Neural crest cell (in vitro differentiated cells): Measurements from ENCODE around the gene PTPRCAP. TPM values are rescaled to one million over a fixed set of nuclear protein-coding genes. Genes with fewer than 3 reads are reported as not detected.
"Not testable (repeated sequence)": the region's sequence is repeated elsewhere in the genome, so short reads cannot be mapped to it uniquely, and the experiment has no call there.

ENCODE experiments used
- DNase-seq: peaks from one replicate; pipeline ENCODE4 v3.0.0; 2021; ENCODE audit warnings: low read depth, mixed read lengths, low spot score
- H3K27ac Mint-ChIP-seq: one replicate; pipeline ENCODE4 v1.8.0; 2021; ENCODE audit warnings: mild to moderate bottlenecking, mixed read lengths; ENCODE audit not compliant: unreplicated experiment
- H3K27me3 Mint-ChIP-seq: 2 replicates; pipeline ENCODE4 v1.8.0; 2021; ENCODE audit warnings: low read depth, mild to moderate bottlenecking, mixed read lengths
- H3K36me3 Mint-ChIP-seq: 2 replicates; pipeline ENCODE4 v1.8.0; 2021; ENCODE audit warnings: low read depth, mild to moderate bottlenecking, mixed read lengths
- H3K4me1 Mint-ChIP-seq: 2 replicates; pipeline ENCODE4 v1.8.0; 2021; ENCODE audit warnings: mixed read lengths
- H3K4me3 Mint-ChIP-seq: one replicate; pipeline ENCODE4 v1.8.0; 2021; ENCODE audit warnings: mild to moderate bottlenecking, mixed read lengths
- H3K9me3 Mint-ChIP-seq: 2 replicates; pipeline ENCODE4 v1.8.0; 2021; ENCODE audit warnings: mixed read lengths
- total RNA-seq: library from RNA; stranded (reverse); gene quantifications from 2 replicates; pipeline ENCODE4 v1.2.1, GENCODE V29; 2021
- TF ChIP-seq, protein P1 (sequence below): fragments of 200-600 bp; sonication (generic); conservative IDR thresholded peaks from 2 replicates; pipeline ENCODE4 v1.5.0; 2021; ENCODE audit warnings: antibody characterized with exemption, mild to moderate bottlenecking

PTPRCAP gene
- total RNA-seq, 1 donor from 2014 or later, result 0.84 TPM

DNA sequence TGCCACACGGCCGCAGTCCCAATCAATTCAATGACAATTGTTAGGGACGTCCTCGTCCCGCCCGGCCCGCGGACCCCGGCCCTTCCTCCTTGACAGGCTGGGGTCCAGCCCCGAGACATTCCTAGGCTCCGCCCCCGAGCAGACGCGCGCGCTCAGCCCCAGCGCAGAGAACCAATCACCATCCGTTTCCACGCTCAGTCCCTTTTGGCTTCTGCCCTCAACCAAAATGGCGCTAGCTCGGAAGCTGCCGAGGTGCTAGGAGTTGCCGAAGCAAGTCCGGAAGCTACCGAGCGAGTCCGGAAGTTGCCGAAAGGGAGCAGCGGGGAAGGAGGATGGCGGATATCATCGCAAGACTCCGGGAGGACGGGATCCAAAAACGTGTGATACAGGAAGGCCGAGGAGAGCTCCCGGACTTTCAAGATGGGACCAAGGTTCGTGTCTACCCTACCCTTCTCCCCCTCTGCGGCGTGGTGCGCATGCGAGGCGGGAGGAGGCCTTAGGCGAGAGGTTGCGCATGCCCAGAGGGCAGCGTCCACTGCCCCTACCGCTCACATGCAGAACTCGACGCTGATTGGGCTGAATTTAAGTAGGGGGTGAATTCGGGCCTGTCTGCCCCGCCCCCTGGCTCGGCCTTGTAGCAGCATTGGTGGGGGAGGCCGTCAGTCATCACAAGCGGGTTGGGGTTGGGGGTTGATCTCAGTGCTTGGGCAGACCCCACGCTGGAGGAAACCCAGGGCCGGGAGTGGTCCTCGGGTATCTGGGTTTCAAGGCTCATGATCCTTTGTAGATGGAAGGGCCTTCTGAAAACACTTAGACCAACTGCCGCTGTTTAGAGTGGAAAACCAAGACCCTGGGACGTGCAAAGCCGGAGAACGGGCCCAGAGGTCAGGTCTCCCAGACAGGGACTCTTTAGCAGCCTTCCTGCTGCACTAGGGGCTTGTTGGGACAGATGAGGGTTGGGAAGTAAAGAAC is 45.6 kb upstream of the PTPRCAP start, which contains the start of gene AIP:
Gene AIP (plus strand): TSS at position 200 of the 972 bp plus-strand sequence. CDS start 133 bp downstream, at position 333.
- peaks cover 7% of the 10 kb centered on the region for H3K36me3 Mint-ChIP-seq
- peak within 1 kb of the TSS; percentile 91 for H3K4me3 Mint-ChIP-seq
- H3K4me1 Mint-ChIP-seq, result peaks cover 37% of the 10 kb centered on the region
- DNase-seq, result peak; percentile 97
- peaks cover 3% of the 10 kb centered on the region for H3K27me3 Mint-ChIP-seq
- H3K27ac Mint-ChIP-seq, result peak within 1 kb of the TSS; percentile 98
- TF ChIP-seq, protein P1, sequence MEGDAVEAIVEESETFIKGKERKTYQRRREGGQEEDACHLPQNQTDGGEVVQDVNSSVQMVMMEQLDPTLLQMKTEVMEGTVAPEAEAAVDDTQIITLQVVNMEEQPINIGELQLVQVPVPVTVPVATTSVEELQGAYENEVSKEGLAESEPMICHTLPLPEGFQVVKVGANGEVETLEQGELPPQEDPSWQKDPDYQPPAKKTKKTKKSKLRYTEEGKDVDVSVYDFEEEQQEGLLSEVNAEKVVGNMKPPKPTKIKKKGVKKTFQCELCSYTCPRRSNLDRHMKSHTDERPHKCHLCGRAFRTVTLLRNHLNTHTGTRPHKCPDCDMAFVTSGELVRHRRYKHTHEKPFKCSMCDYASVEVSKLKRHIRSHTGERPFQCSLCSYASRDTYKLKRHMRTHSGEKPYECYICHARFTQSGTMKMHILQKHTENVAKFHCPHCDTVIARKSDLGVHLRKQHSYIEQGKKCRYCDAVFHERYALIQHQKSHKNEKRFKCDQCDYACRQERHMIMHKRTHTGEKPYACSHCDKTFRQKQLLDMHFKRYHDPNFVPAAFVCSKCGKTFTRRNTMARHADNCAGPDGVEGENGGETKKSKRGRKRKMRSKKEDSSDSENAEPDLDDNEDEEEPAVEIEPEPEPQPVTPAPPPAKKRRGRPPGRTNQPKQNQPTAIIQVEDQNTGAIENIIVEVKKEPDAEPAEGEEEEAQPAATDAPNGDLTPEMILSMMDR, result peak; percentile 30
- H3K9me3 Mint-ChIP-seq, result peaks cover 6% of the 10 kb centered on the region

DNA sequence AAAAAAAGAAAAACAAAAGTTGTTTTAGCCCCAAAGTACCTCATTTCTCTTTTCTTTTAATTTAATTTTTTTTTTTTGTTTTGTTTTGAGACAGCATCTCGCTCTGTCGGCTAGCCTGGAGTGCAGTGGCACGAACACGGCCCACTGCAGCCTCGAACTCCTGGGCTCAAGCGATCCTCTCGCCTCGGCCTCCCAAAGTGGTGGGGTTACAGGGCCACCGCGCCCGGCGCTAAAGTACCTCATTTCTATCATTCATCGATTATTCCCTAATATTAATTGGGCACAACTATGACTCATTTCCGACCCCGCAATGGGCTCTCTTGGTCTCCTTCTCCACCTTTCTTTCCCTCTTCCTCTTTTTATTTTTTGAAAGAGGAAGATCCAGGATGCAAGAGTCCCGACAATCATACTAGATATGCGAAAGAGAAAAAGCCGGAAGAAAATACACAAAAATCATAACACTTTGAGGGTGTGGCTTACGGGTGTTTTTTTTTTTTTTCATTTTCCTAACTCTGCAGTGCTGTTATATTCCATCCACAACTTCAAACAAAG is 44.9 kb upstream of the PTPRCAP start:
- DNase-seq, result no peak
- H3K4me3 Mint-ChIP-seq, result peak overlapping the region; percentile 91
- no peak overlapping the region for H3K27ac Mint-ChIP-seq
- peaks cover 7% of the 10 kb centered on the region for H3K36me3 Mint-ChIP-seq
- H3K27me3 Mint-ChIP-seq, result peaks cover 3% of the 10 kb centered on the region
- peaks cover 38% of the 10 kb centered on the region for H3K4me1 Mint-ChIP-seq
- peaks cover 6% of the 10 kb centered on the region for H3K9me3 Mint-ChIP-seq
- TF ChIP-seq, protein P1, result no peak

DNA sequence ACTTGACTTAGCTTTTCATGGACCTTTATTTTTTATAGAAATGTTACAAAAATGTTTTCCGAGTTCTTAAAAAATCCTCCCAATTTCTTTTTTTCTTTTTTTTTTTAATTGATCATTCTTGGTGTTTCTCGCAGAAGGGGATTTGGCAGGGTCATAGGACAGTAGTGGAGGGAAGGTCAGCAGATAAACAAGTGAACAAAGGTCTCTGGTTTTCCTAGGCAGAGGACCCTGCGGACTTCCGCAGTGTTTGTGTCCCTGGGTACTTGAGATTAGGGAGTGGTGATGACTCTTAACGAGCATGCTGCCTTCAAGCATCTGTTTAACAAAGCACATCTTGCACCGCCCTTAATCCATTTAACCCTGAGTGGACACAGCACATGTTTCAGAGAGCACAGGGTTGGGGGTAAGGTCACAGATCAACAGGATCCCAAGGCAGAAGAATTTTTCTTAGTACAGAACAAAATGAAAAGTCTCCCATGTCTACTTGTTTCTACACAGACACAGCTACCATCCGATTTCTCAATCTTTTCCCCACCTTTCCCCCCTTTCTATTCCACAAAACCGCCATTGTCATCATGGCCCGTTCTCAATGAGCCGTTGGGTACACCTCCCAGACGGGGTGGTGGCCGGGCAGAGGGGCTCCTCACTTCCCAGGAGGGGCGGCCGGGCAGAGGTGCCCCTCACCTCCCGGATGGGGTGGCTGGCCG is 40.0 kb upstream of the PTPRCAP start:
- not testable (repeated sequence) for H3K4me1 Mint-ChIP-seq, H3K36me3 Mint-ChIP-seq, H3K27me3 Mint-ChIP-seq, H3K9me3 Mint-ChIP-seq, H3K4me3 Mint-ChIP-seq, DNase-seq, H3K27ac Mint-ChIP-seq

DNA sequence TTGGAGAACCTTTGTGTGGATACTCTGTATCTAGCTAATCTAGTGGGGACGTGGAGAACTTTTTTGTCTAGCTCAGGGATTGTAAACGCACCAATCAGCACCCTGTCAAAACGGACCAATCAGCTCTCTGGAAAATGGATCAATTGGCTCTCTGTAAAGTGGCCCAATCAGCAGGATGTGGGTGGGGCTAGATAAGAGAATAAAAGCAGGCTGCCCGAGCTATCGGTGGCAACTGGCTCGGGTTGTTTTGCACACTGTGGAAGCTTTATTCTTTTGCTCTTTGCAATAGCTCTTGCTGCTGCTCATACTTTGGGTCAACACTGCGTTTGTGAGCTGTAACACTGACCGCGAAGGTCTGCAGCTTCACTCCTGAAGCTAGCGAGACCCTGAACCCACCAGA is 39.2 kb upstream of the PTPRCAP start:
- H3K4me1 Mint-ChIP-seq, H3K9me3 Mint-ChIP-seq, H3K27me3 Mint-ChIP-seq, H3K36me3 Mint-ChIP-seq, DNase-seq, H3K4me3 Mint-ChIP-seq, H3K27ac Mint-ChIP-seq: not testable (repeated sequence)

DNA sequence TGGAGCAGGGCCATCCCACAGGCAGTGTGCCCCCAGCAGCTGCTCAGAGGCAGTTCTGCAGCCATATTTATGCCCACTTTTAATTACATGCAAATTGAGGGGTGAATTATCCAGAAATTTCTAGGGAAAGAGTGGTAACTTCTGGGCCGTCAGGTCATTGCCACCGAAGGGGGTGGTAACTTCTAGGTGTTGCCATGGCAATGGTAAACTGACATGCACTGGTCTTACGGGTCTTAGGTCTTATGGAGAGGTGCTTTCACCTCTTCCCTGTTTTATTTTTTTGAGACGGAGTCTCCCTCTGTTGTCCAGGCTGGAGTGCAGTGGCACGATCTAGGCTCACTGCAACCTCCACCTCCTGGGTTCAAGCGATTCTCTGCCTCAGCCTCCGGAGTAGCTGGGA is 35.4 kb upstream of the PTPRCAP start:
- Mint-ChIP-seq H3K4me3 (no peak overlapping the region), H3K27ac (no peak overlapping the region), H3K9me3 (peaks cover 3% of the 10 kb centered on the region), H3K27me3 (peaks cover 2% of the 10 kb centered on the region), H3K4me1 (peaks cover 9% of the 10 kb centered on the region), H3K36me3 (peaks cover 3% of the 10 kb centered on the region)
- TF ChIP-seq, protein P1, result no peak
- DNase-seq, result no peak

DNA sequence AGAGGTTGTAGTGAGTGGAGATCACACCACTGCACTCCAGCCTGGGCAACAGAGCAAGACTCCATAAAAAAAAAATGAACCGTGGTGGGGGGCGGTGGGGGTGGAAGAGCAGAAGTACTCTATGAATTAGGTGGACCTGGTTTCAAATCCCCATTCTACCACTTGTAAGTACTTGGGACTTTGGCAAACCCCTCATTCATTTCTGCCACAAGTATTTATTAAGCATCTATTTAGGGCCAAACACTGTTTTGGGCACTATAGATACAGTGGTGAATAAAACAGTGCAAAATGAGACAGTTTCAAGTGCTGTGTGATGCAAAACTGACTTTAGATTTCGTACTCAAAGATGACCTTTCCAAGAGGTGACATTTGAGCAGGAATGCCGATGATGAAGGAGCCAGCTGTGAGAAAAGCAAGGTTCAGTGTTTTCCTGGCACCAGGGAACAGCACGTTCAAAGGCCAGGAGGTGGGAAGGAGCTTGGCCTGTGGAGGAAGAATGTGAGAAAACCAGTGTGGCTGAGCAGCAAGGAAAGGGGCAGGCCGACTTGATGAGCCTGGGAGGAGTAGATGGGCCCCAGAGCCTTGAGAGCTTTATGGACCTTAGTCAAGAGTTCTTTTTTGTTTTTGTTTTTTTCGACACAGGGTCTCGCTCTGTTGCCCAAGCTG is 33.0 kb upstream of the PTPRCAP start:
- H3K4me1 Mint-ChIP-seq, result peaks cover 10% of the 10 kb centered on the region
- H3K9me3 Mint-ChIP-seq, result no peaks in the 10 kb centered on the region
- peaks cover 2% of the 10 kb centered on the region for H3K27me3 Mint-ChIP-seq
- H3K4me3 Mint-ChIP-seq, result peak overlapping the region; percentile 77
- DNase-seq, result no peak
- no peaks in the 10 kb centered on the region for H3K36me3 Mint-ChIP-seq
- H3K27ac Mint-ChIP-seq, result no peak overlapping the region
- TF ChIP-seq, protein P1, result no peak
